Measurements from ENCODE around the gene ADAM8.
A peak's percentile ranks its signal among the peaks of the same experiment; 100 is the strongest.

The ADAM8 gene

DNA sequence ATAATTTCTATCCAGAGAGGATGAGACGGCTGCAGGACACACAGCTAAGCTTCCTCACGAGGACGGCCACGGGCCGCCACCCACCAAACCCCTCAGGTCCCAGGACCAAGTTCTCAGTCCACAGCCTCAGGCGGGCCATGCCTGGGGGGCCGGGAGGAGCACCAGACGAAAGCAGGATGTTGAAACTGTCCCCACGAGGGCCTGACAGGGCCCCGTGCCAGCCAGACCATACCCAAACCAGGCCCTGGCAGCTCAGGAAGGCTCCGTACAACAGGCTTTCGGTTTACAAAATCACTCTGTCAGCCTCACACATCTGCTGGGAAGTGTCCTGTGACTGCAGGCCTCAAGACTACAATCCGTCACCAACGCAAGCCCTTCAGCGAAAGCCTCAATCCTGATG lies 17.5 kb upstream of the ADAM8 start:
- TF ChIP-seq SPI1 (IDR thresholded peaks at IDR 0.05; ENCODE audit: borderline replicate concordance, low read depth) (no peak), GABPA (IDR thresholded peaks at IDR 0.05; ENCODE audit: low read depth) (no peak), POLR2AphosphoS5 (IDR thresholded peaks at IDR 0.05; ENCODE audit: low read depth) (no peak)
- no peak for DNase-seq (ENCODE audit: low read depth in 1 of 2, low spot score in 1 of 2)
- no peaks in the 10 kb centered on the region for H3K27me3 ChIP-seq (ENCODE audit: insufficient read depth, poor library complexity, severe bottlenecking)
- H3K4me3 ChIP-seq (replicated peaks; ENCODE audit: insufficient read depth, low read length): no peak overlapping the region
- H3K27ac ChIP-seq (replicated peaks): no peak overlapping the region

DNA sequence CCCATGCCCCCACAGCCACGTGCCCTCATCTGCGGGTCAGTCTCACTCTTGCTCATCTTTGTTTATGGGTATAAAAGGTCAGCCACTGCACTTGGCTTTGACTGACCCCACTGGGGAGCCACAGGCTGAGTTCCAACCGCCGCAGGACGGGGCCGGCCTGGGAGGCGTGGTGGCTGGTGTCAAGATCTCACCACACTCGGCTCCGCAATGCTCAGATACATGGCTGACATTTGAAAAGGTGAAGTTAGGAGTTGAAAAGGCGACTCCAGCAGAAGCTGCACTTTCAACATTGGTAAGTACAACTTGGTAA lies 17.1 kb upstream of the ADAM8 start:
- Histone ChIP-seq H3K4me3 (replicated peaks; ENCODE audit: insufficient read depth, low read length) (no peak overlapping the region), H3K27me3 (ENCODE audit: insufficient read depth, poor library complexity, severe bottlenecking) (no peaks in the 10 kb centered on the region), H3K27ac (replicated peaks) (no peak overlapping the region)
- no peak for TF ChIP-seq POLR2AphosphoS5 (IDR thresholded peaks at IDR 0.05; ENCODE audit: low read depth)
- no peak for TF ChIP-seq GABPA (IDR thresholded peaks at IDR 0.05; ENCODE audit: low read depth)
- TF ChIP-seq, protein P1, sequence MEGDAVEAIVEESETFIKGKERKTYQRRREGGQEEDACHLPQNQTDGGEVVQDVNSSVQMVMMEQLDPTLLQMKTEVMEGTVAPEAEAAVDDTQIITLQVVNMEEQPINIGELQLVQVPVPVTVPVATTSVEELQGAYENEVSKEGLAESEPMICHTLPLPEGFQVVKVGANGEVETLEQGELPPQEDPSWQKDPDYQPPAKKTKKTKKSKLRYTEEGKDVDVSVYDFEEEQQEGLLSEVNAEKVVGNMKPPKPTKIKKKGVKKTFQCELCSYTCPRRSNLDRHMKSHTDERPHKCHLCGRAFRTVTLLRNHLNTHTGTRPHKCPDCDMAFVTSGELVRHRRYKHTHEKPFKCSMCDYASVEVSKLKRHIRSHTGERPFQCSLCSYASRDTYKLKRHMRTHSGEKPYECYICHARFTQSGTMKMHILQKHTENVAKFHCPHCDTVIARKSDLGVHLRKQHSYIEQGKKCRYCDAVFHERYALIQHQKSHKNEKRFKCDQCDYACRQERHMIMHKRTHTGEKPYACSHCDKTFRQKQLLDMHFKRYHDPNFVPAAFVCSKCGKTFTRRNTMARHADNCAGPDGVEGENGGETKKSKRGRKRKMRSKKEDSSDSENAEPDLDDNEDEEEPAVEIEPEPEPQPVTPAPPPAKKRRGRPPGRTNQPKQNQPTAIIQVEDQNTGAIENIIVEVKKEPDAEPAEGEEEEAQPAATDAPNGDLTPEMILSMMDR (IDR thresholded peaks at IDR 0.05; ENCODE audit: insufficient read depth, low read length): no peak
- TF ChIP-seq, protein P2, sequence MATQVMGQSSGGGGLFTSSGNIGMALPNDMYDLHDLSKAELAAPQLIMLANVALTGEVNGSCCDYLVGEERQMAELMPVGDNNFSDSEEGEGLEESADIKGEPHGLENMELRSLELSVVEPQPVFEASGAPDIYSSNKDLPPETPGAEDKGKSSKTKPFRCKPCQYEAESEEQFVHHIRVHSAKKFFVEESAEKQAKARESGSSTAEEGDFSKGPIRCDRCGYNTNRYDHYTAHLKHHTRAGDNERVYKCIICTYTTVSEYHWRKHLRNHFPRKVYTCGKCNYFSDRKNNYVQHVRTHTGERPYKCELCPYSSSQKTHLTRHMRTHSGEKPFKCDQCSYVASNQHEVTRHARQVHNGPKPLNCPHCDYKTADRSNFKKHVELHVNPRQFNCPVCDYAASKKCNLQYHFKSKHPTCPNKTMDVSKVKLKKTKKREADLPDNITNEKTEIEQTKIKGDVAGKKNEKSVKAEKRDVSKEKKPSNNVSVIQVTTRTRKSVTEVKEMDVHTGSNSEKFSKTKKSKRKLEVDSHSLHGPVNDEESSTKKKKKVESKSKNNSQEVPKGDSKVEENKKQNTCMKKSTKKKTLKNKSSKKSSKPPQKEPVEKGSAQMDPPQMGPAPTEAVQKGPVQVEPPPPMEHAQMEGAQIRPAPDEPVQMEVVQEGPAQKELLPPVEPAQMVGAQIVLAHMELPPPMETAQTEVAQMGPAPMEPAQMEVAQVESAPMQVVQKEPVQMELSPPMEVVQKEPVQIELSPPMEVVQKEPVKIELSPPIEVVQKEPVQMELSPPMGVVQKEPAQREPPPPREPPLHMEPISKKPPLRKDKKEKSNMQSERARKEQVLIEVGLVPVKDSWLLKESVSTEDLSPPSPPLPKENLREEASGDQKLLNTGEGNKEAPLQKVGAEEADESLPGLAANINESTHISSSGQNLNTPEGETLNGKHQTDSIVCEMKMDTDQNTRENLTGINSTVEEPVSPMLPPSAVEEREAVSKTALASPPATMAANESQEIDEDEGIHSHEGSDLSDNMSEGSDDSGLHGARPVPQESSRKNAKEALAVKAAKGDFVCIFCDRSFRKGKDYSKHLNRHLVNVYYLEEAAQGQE (IDR thresholded peaks at IDR 0.05; ENCODE audit: insufficient replicate concordance, low read depth): no peak
- no peak for TF ChIP-seq SPI1 (IDR thresholded peaks at IDR 0.05; ENCODE audit: borderline replicate concordance, low read depth)
- no peak for DNase-seq (ENCODE audit: low read depth in 1 of 2, low spot score in 1 of 2)

DNA sequence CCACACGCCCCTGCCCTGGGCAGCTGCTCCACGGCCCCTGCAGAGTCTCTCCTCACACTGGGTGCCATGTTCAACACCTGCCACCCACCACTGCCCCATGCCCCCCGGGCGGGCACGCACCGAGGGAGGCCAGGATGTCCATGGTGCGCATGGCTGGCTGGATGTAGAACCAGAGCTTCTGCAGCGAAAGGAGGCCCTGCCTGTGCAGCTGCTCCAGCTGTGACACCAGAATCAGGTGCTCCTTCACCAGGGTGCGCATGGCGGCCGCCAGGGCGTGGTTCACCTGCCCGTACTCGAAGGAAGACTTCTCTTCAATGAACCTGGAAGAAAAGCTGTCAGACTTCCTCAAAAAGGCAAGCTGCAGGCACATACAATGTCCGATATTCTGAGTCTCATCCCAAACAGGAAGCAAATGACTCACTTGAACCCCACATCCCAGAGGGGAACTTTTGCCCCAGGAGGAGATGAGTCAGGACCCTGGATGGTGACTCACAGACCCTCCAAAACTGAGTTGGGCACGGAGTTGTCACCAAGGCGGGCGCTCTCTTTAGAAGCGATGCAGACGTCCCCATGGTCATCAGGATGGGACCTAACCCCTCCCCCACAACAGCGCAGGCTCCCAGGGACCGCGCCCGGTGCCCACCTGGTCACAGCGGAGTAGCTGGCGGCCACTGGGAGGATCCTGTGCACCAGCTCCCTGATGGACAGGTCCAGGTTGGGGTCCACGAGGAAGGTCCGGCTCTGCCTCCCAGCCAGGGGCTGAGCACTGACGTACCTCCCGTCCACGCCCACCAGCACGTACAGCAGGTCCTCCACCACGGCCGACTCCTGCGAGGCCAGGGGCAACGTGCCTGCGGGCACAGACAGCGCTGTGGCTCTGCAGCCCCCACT lies 16.5 kb upstream of the ADAM8 start:
- Histone ChIP-seq H3K27ac (replicated peaks) (no peak overlapping the region), H3K27me3 (ENCODE audit: insufficient read depth, poor library complexity, severe bottlenecking) (no peaks in the 10 kb centered on the region), H3K4me3 (replicated peaks; ENCODE audit: insufficient read depth, low read length) (no peak overlapping the region)
- TF ChIP-seq, protein P1 (IDR thresholded peaks at IDR 0.05; ENCODE audit: insufficient read depth, low read length): no peak
- no peak; the same call in 1 of the 2 replicates for TF ChIP-seq POLR2AphosphoS5 (IDR thresholded peaks at IDR 0.05; ENCODE audit: low read depth)
- peak; percentile 20; the same call in 1 of the 2 replicates for TF ChIP-seq SPI1 (IDR thresholded peaks at IDR 0.05; ENCODE audit: borderline replicate concordance, low read depth)
- DNase-seq (ENCODE audit: low read depth in 1 of 2, low spot score in 1 of 2): no peak

DNA sequence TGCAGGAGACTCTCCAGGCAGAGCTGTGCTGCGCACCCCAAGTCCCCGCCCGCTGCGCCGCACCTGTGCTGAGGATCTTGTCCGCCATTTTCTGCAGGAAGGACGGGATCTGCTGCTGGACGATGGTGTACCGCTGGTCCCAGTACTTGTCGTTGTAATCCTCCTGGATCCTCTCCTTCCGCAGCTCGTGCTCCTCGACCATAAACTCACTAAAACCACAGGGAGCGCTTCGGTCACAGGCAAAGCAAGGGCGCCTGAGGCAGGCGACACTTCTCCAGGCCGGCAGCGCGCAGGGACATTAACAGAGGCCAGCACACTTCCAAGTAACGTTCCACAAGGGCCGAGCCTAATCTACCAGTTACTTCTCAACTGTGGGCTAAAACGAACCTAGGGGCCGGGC lies 13.1 kb upstream of the ADAM8 start:
- Histone ChIP-seq H3K27ac (replicated peaks) (no peak overlapping the region), H3K27me3 (ENCODE audit: insufficient read depth, poor library complexity, severe bottlenecking) (no peaks in the 10 kb centered on the region), H3K4me3 (replicated peaks; ENCODE audit: insufficient read depth, low read length) (no peak overlapping the region)
- TF ChIP-seq GABPA (IDR thresholded peaks at IDR 0.05; ENCODE audit: low read depth) (no peak), POLR2AphosphoS5 (IDR thresholded peaks at IDR 0.05; ENCODE audit: low read depth) (no peak)
- TF ChIP-seq, protein P1 (IDR thresholded peaks at IDR 0.05; ENCODE audit: insufficient read depth, low read length): no peak
- TF ChIP-seq, protein P2 (IDR thresholded peaks at IDR 0.05; ENCODE audit: insufficient replicate concordance, low read depth): no peak
- no peak for DNase-seq (ENCODE audit: low read depth in 1 of 2, low spot score in 1 of 2)

All from HL-60 (cell line).